Jurkat, Clone E6-1 (cell line): ENCODE data around the gene DLAT.
"Not testable (repeated sequence)": the region's sequence is repeated elsewhere in the genome, so short reads cannot be mapped to it uniquely, and the experiment has no call there.

Source experiments
- DNase-seq: peaks from one replicate; pipeline ENCODE4 v3.0.0-alpha.2; 2011; ENCODE audit warnings: low read depth, low spot score
- H3K4me3 ChIP-seq: 2 replicates; pipeline ENCODE4 v1.5.1; 2011; ENCODE audit warnings: mild to moderate bottlenecking, low read length, control low read depth, moderate library complexity

DLAT gene

DNA sequence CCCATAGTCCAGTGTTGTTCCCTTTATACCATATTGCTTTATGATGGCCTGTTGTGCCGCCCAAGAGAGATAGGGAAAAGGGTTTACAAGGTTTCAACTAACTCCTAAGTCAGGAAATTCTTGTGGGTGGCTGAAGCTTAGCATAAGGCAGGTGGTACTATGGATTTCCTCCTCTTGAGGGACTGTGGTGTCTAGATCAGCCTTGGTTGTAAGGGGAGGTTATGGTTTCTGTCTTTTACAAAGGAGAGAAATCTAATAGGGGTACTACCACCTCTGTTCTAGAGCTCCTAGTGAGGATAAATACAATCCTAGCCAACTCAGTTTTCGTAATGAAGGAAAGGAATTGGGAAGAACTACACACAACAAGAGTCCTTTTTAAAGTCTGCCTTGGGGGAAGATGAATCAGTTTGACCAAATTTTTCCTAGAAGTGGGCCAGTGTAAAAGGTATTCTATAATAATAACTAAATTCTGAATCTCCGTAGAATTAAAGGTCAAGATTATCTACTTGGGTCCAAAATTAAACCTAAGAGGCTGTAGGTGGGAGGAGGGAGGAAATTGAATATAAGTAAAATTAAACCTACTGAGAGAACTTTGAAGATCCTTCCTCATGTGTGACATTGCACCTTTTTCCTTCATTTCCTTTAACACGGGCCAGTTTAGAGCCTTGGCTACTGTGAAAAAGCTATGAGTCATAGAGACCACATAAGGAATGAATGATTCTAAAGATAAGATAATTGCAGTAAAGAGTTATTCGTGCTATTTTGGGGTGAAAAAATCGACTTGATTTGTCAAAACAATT is 17.2 kb downstream of the DLAT start:
- no peak for DNase-seq
- no peak overlapping the region for H3K4me3 ChIP-seq

DNA sequence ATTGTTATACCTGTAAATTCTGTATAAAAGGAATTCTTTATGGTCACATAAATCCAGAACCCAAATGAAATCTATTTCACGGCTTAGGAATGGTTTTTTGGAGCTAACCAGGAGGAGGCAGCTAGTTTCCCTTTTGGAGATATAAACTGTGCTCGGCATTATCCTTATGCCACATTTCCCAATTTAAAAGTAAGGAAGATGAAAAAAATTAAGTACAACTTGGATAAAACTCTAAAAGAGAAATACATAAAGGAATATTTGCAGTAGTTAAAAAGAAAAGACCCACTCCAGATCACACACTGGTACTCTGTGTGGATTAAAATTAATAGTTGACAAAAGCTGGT is 17.7 kb downstream of the DLAT start:
- no peak overlapping the region for H3K4me3 ChIP-seq

DNA sequence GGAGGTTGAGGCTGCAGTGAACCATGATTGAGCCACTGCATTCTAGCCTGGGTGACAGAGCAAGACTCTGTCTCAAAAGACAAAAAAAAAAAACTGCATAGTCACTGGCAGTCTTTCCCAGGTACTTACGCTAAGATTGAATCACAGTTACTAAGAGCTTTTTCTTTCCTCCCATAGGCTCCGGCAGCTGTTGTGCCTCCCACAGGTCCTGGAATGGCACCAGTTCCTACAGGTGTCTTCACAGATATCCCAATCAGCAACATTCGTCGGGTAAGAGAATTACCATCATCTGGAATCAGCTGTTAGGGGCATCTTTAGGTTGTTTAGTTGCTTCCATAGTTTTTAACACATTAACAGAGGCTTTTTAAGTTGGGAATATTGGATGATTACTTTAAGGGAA is 19.8 kb downstream of the DLAT start:
- H3K4me3 ChIP-seq = no peak overlapping the region
- no peak for DNase-seq

More for the DNA sequence above, 17.7 kb downstream of the DLAT start:
- no peak for DNase-seq

DNA sequence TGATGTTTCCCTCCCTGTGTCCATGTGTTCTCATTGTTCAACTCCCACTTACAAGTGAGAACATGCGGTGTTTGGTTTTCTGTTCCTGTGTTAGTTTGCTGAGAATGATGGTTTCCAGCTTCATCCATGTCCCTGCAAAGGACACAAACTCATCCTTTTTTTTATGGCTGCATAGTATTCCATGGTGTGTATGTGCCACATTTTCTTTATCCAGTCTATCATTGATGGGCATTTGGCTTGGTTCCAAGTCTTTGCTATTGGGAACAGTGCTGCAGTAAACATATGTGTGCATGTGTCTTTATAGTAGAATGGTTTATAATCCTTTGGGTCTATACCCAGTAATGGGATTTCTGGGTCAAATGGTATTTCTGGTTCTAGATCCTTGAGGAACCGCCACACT is 21.4 kb downstream of the DLAT start:
- H3K4me3 ChIP-seq, DNase-seq: not testable (repeated sequence)

DNA sequence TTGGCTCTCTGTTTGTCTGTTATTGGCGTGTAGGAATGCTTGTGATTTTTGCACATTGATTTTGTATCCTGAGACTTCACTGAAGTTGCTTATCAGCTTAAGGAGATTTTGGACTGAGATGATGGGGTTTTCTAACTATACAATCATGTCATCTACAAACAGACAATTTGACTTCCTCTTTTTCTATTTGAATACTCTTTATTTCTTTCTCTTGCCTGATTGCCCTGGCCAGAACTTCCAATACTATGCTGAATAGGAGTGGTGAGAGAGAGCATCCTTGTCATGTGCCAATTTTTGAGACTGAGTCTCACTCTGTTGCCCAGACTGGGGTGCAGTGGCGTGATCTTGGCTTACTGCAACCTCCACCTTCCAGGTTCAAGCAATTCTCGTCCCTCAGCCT is 23.0 kb downstream of the DLAT start:
- DNase-seq, H3K4me3 ChIP-seq: not testable (repeated sequence)

DNA sequence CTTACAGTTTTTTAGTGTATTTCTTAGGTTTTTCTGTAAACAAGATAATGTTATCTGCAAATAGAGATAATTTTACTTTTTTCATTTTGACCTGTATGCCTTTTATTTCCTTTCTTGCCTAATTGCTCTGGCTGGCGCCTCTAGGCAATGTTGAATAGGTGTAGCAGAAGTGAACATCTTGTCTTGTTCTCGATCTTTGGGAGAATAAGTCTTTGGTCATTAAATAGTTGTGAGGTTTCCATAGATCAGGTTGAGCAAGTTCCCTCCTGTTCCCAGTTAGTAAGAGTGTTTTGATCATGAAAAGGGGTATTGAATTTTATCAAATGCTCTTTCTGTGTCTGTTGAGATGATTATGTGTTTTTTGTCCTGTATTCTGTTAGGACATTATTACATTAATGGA is 24.6 kb downstream of the DLAT start:
- H3K4me3 ChIP-seq = no peak overlapping the region
- DNase-seq = no peak

DNA sequence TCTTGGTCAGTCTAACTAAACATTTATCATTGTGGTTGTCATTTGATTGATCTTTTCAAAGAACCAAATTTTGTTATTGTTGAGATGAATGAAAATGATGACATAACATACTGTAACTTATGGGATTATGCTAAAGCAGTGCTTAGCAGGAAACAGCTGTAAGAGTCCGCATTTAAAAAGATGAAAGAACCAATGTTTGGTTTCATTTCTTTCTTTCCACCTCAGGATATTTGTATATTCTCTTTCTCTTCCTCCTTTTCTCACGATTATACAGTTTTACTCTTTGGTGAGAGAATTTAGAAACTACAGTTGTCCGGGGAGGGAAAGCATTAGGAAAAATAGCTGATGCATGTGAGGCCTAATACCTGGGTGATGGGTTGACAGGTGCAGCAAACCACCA is 25.5 kb downstream of the DLAT start:
- no peak for DNase-seq
- H3K4me3 ChIP-seq = no peak overlapping the region

DNA sequence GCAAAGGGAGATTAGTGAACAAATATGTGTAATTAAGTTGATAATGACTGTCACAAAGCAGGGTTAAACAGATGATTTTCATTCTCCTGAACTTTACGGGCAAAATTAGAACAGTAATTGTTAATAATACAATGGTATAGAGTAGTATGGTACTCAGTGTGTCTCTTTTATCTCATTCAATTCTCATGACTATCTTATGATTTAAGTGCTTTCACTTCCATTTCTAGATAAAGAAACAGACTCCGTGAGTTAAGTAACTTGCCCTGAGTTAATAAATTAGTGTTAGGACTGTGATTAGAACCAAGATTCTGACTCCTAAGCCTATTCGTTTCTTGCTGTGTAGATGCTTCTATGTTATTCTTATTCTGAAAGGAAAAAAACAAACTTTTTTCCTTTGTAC is 26.6 kb downstream of the DLAT start:
- H3K4me3 ChIP-seq = no peak overlapping the region

DNA sequence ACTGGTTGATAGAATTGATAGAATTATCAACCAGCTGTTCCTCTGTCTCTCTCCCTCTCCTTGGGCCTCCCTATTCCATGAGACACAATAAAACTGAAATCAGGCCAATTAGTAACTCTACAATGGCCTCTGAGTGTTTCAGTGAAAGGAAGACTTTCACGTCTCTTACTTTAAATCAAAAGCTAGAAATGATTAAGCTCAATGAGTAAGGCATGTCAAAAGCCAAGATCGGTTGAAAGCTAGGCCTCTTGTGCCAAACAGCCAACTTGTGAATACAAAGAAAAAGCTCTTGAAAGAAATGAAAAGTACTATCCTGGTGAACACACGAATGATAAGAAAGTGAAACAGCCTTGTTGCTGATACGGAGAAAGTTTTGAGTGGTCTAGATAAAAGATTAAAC is 32.0 kb downstream of the DLAT start:
- DNase-seq = no peak
- no peak overlapping the region for H3K4me3 ChIP-seq

More for the DNA sequence above, 26.6 kb downstream of the DLAT start:
- DNase-seq = no peak

DNA sequence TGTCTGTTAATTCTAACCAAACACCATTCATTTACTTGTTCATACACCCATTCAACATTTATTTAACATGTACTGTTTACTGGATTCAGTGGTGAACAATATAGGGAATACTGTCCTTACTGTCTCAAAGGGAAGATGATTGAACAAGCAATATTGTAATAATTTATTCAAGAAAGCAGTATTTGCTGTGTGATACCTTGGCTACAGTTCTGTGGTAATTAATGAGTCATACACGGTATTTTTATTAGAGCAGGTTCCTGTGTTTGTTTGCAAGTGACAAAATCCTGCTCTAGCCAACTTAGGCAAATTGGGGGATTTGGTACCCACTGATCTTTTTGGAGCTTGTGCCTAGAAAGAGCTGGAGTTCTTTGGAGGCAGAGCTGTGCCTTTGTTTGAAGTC is 32.9 kb downstream of the DLAT start:
- DNase-seq = no peak
- no peak overlapping the region for H3K4me3 ChIP-seq

DNA sequence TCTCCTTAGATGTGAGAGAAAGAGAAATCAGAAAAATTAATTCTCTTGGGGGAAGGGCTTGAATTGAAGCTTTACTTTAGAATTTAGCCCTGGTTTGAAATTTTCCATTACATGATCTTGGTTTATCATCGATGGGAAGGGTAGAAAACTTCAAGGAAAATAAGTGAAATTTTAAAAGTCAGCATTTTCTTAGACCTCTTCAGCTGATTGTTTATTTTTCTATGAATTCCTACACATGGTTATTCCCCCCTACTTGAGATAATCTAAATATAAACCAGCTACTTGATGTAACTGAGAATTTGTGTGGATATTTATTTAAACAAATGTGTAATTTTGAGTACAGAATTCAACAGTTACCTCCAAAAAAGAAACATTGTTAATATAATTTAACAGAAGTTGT is 37.7 kb downstream of the DLAT start:
- no peak overlapping the region for H3K4me3 ChIP-seq
- no peak for DNase-seq

DNA sequence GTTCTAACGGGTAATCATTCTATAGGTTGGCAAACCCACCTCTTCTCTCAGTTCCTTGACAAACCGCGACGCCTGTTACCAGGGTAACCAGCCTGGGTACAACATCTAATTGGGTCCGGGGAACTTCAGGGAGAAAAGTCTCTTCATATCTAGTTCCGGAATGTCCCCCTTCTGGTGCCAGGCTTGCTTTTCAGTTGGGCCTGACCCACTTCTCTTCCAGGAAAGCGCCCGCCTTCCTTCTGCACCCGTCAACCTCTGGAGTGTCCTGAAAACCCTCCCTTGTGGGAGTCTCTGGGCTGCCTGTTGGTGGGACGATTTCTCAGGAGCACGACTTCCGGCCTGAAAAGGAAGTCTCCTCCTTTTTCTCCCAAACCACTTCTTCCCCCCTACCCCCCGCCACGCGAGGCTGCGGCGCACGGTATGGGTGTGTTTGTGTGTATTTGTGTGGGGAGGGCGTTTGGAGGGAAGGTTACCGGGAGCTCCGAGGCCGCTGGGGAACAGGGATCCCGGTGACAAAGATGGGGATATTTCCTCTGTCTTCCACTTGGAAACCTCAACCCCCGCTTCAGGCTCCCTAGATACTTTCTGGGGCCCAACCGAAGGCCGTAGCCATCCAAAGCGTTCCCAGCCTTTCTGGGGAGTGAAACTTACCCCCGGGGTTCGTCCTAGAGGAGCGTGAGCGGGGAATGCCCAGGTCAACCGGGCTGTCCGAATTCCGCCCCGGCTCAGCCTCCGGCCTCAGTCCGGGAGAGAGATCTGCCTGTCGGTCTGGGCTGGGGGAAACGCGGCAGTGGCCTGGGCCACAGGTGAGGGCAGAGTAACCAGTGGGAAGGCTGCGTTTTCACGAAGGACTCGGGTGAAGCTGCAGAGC is 49.0 kb downstream of the DLAT start, which contains the start of the genes NKAPD1 and PIH1D2:
Gene NKAPD1 (plus strand): TSS at position 359 of the 871 bp plus-strand sequence. CDS start 1,276 bp downstream, outside the sequence.
Gene PIH1D2 (minus strand): TSS at position 77 of the 871 bp plus-strand sequence. CDS start 843 bp downstream, outside the sequence.
- DNase-seq = peak; percentile 91
- H3K4me3 ChIP-seq = peak within 1 kb of the TSS; percentile 89

DNA sequence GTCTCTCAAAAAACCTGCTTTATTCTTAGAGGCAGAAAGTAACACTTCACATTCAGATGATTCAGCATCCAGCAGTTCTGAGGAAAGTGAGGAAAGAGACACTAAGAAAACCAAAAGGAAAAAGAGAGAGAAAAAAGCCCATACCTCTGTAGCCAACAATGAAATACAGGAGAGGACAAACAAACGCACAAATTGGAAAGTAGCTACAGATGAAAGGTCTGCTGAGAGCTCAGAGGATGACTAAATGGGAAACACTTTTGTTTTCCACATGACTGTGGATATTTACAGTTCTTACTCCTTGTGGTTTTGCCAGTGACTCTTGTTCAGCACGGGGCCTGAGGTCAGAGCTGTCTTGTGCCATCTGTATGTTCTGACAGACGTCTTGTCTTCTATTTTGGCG is 57.5 kb downstream of the DLAT start:
- H3K4me3 ChIP-seq = no peak overlapping the region
- no peak for DNase-seq

DNA sequence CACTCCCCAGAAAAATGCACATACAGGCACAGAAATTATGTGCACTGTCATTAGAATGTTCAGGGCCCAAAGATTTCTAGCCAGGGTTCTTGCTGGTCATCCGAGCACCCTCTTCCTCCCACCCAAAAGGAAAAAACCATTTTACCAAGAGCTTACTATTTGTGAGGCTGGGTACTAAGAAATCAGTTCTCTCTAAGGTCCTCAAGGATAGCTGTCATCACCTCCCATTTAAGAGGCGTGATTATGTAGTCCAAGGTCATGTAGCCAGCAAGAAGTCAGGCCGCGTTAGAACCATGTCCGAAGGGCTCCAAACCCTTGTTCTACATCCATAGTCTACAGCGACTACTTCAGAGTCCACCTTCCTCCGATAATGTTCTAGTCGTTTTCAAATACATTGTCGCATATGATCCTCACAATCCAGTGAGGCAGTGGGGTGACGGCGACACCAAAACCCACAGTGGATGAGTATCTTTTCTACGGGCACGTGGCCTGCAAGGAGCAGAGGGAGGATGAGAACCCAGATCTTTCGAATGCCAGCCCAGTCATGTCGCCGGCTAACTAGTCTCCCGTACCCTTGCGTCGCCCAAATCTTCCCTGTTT is 60.7 kb downstream of the DLAT start:
- DNase-seq = peak; percentile 23
- H3K4me3 ChIP-seq = peak overlapping the region; percentile 71

DNA sequence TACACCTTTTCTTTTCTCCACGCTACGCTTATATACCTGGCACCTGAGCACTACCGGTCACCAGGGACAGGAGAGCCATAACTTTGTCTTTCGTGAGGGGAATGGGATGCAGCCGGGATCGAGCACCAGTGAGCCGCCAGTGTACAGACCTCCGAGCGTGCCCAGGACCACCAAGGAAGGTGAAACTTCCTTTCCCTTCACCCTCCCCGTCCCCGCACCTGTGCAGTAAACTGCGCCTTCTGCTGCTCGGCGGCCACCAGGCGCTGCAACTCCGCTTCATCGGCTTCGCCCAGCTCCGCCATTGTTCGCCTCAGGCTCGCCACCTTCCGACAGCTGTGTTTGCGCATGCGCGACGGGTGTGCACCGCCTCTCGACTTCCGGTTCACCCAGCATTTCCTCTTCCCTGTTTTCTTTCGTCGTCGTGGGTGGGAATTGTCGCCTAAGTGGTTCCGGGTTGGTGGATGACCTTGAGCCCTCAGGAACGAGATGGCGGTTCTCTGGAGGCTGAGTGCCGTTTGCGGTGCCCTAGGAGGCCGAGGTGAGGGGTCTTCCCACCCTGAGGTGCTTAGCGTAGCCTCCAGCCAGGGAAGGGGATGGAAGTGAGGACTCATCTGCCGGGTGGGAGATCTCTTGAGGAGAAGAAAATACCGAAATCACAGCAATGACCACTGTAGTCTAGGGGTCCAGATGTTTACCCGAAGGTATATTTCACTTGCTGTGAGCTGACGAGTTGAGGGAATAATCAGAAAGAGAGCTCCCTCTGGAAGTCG is 61.4 kb downstream of the DLAT start, which contains the start of the genes SDHD and TIMM8B:
Gene SDHD (plus strand): TSS at position 452 of the 770 bp plus-strand sequence. CDS start 35 bp downstream, at position 487.
Gene TIMM8B (minus strand): TSS at position 335 of the 770 bp plus-strand sequence. CDS start 33 bp downstream, at position 302.
- DNase-seq = peak; percentile 96
- peak within 1 kb of the TSS; percentile 71 for H3K4me3 ChIP-seq

DNA sequence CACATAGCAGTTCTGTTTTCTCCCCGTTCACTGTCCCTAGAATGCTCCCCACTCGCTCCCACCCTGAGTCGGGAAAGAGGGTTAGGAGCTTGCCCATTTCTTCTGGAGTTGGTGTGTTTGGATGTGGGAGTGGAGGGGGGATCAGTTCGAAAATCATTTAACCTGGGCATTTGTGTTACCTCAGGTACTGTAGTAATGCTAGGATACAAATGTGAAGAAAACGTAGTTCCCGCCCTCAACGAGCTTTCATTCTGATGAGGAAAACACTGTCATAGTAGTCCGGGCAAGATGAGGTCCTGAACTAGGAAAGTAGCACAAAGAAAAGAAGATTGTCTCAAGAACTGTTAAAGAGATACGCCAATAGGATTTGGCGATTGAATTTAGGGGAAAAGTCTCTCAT is 62.0 kb downstream of the DLAT start:
- no peak for DNase-seq
- peak overlapping the region; percentile 71 for H3K4me3 ChIP-seq

DNA sequence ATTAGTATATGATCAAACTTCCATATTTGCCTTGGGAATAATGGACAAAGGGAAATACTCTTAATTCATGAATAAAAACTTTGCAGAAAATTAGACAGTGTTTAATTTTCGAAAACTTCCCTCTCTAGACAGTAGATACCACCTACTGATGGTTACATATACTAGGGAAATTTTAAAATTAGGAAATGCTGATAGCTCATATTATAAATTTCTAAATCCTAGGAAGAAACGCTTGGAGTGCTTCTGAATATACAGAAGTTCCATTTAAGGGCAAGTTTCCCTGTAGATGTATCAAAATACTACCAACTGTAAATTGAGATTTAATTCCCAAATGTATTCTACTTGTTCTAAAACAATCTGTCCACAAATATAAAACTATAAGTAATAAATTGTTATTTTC is 70.1 kb downstream of the DLAT start:
- H3K4me3 ChIP-seq, DNase-seq: not testable (repeated sequence)

DNA sequence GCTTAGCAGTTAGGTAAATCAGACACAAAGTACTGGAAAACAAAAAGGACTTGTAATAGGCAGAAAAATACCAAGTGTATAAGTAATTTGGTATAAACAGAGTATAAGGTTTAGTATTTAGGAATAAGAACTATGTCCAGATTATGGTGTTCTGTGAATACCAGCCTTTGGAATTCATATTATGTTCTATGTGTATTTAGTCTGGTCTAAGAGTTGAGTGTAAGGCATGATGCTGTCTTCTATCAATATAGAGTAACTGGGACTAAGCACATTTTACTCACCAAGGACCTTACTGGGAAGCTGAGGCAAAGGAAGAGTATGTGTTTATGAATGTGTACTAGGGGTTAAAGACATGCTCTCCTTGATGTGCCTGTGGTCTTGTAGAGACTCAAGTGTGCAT is 71.0 kb downstream of the DLAT start:
- DNase-seq = no peak
- no peak overlapping the region for H3K4me3 ChIP-seq
